CD4-positive, alpha-beta T cell treated with Interleukin-6 for 4 hours (primary cell): Measurements from ENCODE around the gene NFIB.

Experiments
- DNase-seq: peaks from one replicate; pipeline ENCODE4 v3.0.0-alpha.2; 2020; ENCODE audit warnings: mixed read lengths

NFIB gene

GRCh38 chr9:14344941-14345353, 31.0 kb upstream of the NFIB start:
- no peak for DNase-seq

DNA sequence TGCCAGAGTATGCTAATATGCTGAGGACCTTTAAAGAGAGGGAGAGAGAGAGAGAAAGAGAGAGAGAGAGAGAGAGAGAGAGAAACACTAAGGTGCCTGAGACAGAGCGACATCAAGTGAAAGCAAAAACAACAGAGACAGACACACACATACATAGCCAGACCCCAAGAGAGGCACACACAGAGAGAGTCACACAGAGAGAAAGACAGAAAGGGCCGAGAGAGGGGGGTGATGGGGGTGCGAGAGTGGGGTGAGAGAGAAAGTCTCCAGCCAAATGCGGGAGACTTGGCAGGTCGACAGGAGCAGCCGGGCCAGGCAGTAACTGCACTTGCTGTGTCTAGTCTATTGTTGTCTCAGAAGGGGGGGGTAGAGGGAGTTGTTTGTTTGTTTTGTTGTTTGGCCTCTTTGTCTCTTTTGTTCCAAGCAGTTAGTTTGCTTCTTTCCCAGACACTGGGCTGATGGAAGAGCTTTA, 30.1 kb upstream of the NFIB start:
- DNase-seq = no peak

DNA sequence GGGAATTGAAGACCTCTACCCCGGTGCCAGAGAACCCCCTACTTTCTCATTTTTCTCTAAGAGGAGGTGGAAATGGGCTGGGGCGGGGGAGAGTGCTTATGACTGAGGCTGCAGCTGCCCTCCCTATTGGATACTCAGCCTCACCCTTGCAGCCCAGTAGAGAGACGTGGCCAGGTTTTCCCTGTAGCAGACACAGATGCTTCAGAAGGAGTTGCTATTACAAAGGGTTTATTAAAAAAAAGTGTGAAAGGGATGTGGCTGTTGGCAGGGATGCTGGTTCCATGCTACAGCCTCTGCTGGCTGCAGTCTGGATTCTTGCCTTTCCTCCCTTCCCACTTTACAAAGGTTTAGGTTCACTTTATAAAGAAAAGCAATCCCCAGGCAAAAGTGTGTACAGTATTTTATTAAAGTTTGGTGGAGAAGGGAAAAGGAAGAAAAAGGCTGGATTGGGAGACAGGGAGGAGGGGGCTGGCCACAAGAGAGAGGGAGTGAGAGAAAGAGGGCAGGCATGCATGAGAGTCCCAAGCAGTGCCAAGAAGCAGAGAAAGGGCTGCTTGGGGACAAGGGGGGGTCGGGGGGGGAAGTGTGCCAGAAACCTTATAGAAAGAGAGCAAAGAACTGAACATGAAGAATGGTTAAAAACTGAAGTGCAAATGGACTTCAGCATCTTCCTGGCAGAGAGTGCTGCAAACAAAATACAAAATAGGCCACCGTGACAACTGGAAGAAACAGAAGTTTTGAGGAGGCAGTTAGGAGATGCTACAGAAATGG, 29.5 kb upstream of the NFIB start:
- DNase-seq = no peak

- DNase-seq = no peak
Observed at GRCh38 chr9:14342736-14343135, 28.8 kb upstream of the NFIB start.

DNA sequence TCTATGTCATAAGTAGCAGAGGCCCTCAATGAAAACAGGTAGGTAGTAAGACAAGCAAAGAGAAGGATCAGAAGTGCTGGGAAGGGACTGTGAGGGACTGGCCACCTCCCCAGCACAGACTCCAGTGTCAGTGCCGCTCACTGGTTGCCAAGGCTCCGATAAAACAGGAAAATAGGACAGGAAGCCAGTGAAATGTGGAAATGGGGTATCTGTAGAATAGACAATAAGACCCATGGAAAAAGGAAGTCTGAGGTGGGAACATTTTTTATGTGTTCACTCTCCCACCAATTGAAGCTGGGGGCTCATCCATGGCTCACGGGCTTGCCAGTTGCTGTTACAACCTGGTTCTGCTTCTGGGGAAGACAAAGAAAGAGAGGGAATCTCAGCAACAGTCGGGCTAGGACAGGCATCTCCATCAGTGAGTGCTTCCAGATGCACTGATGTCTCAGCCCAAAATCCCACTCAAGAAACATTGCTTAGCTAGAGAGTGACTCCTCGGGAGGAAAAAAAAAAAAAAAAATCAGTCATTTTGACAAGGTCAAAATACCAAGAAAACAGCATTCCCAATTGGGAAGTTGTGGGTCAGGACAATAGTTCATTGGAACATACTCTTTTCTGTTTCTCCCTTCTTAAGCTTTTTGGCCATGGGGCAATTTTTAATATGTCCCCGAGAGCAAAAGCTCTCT, 27.6 kb upstream of the NFIB start:
- DNase-seq = no peak

GRCh38 chr9:14340994-14341393, 27.1 kb upstream of the NFIB start:
- no peak for DNase-seq

GRCh38 chr9:14340219-14340873, 26.4 kb upstream of the NFIB start:
- no peak for DNase-seq

DNA sequence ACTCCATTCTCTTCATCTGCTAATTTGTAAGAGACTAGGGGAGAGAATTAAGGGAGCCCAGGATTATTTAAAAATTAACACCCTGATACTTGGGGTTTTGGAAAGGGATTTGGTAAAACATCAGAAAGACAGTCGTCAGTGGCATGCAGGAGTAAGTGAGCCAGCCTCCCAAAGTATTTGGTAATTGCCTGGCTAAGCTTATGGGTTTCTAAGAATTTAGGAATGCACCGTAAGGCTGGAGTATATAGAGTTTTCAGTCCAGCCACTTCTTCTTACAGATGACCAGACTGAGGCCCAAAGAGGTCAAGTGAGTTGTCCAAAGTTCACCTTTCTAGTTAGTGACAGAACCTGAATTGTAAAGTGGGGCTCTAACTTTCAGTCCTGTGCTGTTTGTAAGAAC, 25.8 kb upstream of the NFIB start:
- no peak for DNase-seq

DNA sequence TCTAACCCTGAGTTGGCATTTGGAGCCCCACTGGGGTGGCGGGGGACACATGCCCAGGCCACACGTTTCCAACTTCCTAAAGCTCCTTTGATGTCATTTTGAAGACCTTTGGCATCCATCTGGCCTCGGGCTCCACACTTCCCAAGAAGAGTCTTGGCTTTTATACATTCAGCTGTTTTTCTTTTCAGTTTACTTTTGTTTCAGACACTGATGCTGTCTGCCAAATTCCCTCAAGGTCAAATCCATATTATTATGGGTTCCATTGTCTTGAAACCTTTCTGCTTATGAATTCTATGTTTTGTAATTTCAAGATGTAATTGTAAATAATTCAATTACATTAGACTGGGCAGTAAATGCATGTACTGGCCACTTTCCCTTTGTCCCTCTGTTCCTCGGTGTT, 23.7 kb upstream of the NFIB start:
- DNase-seq = no peak

DNA sequence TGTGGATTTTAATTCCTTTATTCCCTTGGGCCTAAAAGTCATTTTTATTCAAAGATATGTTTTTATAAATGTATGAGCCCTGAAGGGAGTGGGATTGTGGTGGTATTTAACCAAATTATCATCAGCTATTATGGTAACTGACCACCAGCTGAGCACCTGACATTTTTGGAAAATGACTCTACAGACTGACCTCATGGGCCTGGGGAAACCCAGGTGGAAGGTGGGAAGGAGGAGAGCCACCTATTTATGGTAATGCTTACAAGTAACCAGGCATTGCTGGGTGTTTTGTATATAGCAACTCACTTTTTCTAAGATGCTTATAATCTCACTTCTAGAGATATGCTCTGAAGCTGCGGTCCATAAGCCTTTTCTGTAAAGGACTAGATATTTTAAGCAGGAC, 22.3 kb upstream of the NFIB start:
- DNase-seq = no peak

GRCh38 chr9:14331120-14331519, 17.2 kb upstream of the NFIB start:
- no peak for DNase-seq

- no peak for DNase-seq
Observed at GRCh38 chr9:14327036-14327435, 13.1 kb upstream of the NFIB start.

GRCh38 chr9:14326264-14326826, 12.4 kb upstream of the NFIB start:
- DNase-seq = no peak

DNA sequence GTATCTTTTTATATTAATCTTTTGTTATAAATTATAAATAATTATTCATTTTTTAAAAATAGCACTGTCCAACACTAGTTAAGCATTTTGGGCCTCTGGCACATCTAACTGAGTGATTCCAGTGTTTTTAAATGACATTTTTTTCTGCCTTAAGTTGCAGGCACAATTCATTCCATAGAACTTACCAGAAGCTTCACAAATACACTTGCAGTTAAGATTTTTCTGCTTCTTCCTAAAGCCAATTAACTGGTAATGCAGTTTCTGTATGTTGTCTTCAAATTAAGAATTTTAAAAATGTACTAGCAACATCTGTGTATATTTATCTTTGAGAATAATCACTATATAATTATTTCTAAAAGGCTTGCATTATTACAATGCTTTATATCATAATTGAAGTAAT, 11.2 kb upstream of the NFIB start:
- DNase-seq = no peak

DNA sequence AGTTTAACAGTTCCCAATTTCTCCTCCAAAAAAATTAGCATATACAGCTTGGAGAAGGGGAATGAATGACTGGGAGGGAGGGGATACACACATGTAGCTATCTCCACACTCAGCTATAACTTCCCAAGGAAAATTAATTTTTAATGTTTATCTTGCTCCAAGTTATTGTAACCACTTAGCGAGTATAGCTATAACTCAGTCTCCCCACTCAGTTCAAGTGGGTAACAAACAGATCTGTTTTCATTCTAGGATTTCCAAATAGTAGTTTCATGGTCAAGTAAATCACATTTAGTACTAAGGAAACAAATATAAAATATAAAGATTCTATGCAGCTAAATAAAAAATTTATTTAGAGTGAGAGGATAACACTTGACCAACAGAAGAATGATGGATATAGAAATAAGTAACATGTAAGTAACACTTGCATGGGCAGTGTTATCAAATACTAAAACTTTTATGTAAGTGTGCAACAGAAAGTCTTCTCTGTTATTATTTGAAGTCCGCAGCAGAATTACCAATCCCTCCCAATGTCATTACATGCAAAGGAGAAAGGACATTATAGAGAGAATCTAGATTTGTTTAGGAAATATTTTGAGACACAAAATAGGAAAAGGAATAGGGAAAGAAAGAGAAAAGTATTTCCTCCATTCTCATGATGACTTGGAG, 10.2 kb upstream of the NFIB start:
- DNase-seq = no peak

DNA sequence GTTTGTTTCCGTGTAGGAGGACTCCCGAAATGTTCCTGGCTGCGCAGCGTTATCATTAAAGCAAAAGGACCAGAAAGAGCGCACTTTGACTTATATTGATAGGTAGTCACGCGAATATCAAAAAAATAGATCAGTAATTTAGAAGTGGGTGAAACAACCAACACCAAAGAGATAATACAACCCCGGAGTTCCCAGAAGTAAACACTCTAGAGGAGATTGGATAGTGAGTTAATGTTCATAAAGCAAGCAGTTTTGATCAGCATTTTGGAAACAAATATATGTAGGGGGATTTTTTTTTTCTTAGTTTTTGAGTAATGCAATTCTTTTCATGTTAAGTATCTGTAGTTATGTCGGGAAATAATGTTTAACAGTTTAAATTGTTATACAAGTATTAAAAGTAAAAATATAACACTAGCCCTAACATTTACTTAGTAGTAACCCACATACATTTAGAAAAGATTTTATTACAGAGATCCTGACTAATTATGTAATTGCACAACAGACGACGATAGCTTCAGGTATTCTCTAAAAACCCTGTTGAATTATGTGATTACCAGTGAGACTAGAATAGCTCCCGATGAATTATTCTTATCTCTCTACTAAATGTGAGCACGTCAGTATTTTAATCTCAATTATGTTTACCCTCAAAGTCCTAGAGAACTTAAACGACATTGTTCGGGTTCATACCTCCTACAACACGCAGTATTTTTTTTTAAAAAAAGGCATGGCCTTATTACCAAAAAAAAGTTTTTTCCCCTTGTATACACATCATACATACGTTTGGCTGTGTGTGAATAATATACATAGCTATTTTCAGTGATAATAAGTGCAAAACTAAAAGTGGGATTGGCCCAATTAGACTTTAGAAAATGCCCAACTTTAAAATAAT, 9.4 kb upstream of the NFIB start:
- no peak for DNase-seq

- DNase-seq = peak; percentile 72
Observed at GRCh38 chr9:14322211-14323082, 8.5 kb upstream of the NFIB start.

DNA sequence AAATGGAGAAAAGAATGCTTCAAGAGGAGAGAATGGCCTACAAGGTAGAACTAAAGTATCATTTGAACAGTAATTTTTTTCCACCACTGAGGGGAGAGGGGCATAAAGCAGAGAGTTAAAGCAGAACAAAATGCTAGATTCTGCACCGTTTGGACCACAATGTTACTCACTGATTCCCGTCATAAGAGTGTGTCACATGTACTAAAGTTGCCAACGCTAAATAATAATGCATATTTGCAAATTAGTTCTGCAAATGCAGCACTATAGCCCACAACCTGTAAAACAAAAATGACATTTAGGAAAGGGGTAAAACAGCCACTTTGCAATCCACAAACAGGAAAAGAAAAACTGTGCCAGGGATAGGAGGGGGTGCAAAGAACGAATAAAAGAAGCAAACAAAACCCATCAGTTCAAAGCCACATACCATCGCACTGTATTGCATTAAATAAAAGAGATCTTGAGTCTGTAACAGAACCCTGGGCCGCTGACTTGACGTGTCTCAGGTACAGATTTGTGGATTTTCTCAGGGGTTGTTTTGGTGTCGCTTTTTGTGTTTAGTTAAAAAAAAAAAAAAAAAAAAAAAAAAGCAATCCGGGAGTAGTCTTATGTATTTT, 7.7 kb upstream of the NFIB start:
- DNase-seq = no peak

DNA sequence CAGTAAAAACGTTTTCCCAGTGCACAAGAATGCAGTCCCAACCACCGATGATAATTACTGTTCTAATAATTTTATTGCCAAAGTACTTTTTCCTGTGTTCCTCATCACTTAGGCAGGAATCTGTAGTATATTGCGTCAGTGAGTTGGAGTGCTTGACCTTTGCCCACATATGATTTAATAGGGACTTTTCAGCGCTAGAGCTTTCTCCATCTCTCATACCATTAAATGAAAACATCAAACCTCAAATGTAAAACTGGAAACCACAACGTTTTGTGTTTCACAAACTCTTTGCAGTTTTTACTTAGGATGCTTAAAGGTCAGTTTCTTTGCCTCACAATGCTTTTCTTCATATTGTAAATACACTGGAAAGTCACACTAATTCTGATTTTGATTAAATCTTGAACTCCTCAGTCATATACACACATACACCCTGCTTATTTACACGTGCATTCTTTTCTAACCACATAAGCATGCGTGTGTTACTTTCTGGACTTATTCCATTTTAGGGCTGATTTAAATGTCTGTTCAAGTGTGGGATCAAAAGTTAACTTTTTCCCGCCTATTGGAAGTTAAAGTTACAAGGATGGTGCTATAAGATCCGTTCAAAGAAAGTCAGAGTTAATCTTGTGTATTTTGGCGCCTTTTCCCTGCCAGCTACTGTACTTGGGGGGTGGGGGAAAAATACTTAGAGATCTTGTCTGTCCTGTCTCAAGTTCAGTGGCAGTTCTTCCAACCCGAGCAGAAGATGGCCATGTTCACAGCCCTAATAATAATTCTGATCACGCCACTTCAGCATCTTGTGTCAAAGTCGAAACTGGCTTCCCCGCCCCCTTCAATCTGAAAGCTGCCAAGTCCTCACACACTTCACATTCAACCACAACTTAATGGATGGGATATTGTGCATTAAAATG, 6.6 kb upstream of the NFIB start:
- DNase-seq = no peak
